ENCODE results near the gene PMF1.
A peak's percentile ranks its signal among the peaks of the same experiment; 100 is the strongest.
"Not testable (repeated sequence)": the region's sequence is repeated elsewhere in the genome, so short reads cannot be mapped to it uniquely, and the experiment has no call there.

Gene PMF1

GRCh38 chr1:156212833-156213643 is at the start of gene PMF1:
TSS of gene PMF1 (plus strand) at chr1:156213007. CDS start at chr1:156213016, 9 bp downstream.
- TF ChIP-seq POLR2A (IDR thresholded peaks at IDR 0.05; ENCODE audit: low read depth, low read length) = peak; percentile 61
- DNase-seq (ENCODE audit: insufficient read length, low spot score) = peak; percentile 100
- FAIRE-seq = no peak

- DNase-seq (ENCODE audit: insufficient read length, low spot score) = no peak
- no peak for TF ChIP-seq POLR2A (IDR thresholded peaks at IDR 0.05; ENCODE audit: low read depth, low read length)
- no peak for FAIRE-seq
Measured at GRCh38 chr1:156163712-156164111, 49.1 kb upstream of the PMF1 start.

GRCh38 chr1:156164125-156164831 is 48.5 kb upstream of the PMF1 start:
- FAIRE-seq (no peak), DNase-seq (ENCODE audit: insufficient read length, low spot score) (no peak)
- no peak for TF ChIP-seq POLR2A (IDR thresholded peaks at IDR 0.05; ENCODE audit: low read depth, low read length)

- no peak for DNase-seq (ENCODE audit: insufficient read length, low spot score)
- FAIRE-seq = no peak
- TF ChIP-seq POLR2A (IDR thresholded peaks at IDR 0.05; ENCODE audit: low read depth, low read length) = no peak
Measured at GRCh38 chr1:156165083-156165482, 47.7 kb upstream of the PMF1 start.

GRCh38 chr1:156167536-156167935 is 45.3 kb upstream of the PMF1 start:
- FAIRE-seq (no peak), DNase-seq (ENCODE audit: insufficient read length, low spot score) (no peak)
- TF ChIP-seq POLR2A (IDR thresholded peaks at IDR 0.05; ENCODE audit: low read depth, low read length) = no peak

- no peak for DNase-seq (ENCODE audit: insufficient read length, low spot score)
- no peak for FAIRE-seq
- TF ChIP-seq POLR2A (IDR thresholded peaks at IDR 0.05; ENCODE audit: low read depth, low read length) = no peak
Measured at GRCh38 chr1:156172696-156173470, 39.9 kb upstream of the PMF1 start.

GRCh38 chr1:156176610-156177210 is 36.1 kb upstream of the PMF1 start:
- TF ChIP-seq POLR2A (IDR thresholded peaks at IDR 0.05; ENCODE audit: low read depth, low read length) = no peak
- DNase-seq (ENCODE audit: insufficient read length, low spot score) (no peak), FAIRE-seq (no peak)

GRCh38 chr1:156177919-156178654 is 34.7 kb upstream of the PMF1 start:
- DNase-seq (ENCODE audit: insufficient read length, low spot score) (no peak), FAIRE-seq (no peak)
- TF ChIP-seq POLR2A (IDR thresholded peaks at IDR 0.05; ENCODE audit: low read depth, low read length) = no peak

- TF ChIP-seq POLR2A (IDR thresholded peaks at IDR 0.05; ENCODE audit: low read depth, low read length) = no peak
- DNase-seq (ENCODE audit: insufficient read length, low spot score) (no peak), FAIRE-seq (no peak)
Measured at GRCh38 chr1:156180471-156180870, 32.3 kb upstream of the PMF1 start.

- not testable (repeated sequence) for DNase-seq (ENCODE audit: insufficient read length, low spot score); FAIRE-seq
Measured at GRCh38 chr1:156181391-156181924, 31.3 kb upstream of the PMF1 start.

GRCh38 chr1:156182010-156182779 is 30.6 kb upstream of the PMF1 start:
- not testable (repeated sequence) for DNase-seq (ENCODE audit: insufficient read length, low spot score); FAIRE-seq

GRCh38 chr1:156186347-156187177 is 26.2 kb upstream of the PMF1 start:
- DNase-seq (ENCODE audit: insufficient read length, low spot score); FAIRE-seq: not testable (repeated sequence)

GRCh38 chr1:156190265-156190664 is 22.5 kb upstream of the PMF1 start:
- FAIRE-seq; DNase-seq (ENCODE audit: insufficient read length, low spot score): not testable (repeated sequence)
